Body of pancreas (tissue), 4 donors: ENCODE measurements around the gene SGK1.

Experiments used
- CTCF ChIP-seq, 7 experiments: fragments of 450-650 bp in 4 of 7; fragments of 200-600 bp in 3 of 7; sonication (generic) in 3 of 7; IDR thresholded peaks; one replicate each; pipeline ENCODE4 v1.5.1; 2016 to 2019; ENCODE audit warnings: antibody characterized with exemption in 7 of 7
- POLR2A ChIP-seq, 3 donors: fragments of 450-650 bp; IDR thresholded peaks; one replicate each; pipeline ENCODE4 v1.6.1; 2016; ENCODE audit warnings: antibody characterized with exemption in 3 of 3, mild to moderate bottlenecking in 2 of 3

GRCh38 chr6:134230940-134231339 is 87.0 kb downstream of the SGK1 start:
- TF ChIP-seq POLR2A (IDR thresholded peaks at IDR 0.05) (no peak), CTCF (IDR thresholded peaks at IDR 0.05) (no peak)
